Measurements from ENCODE around the gene MLLT6.

GRCh38 chr17:38667787-38668122, 37.3 kb upstream of the MLLT6 start:
- TF ChIP-seq PTBP1 (IDR thresholded peaks at IDR 0.05; ENCODE audit: low read depth, low read length, poor library complexity, severe bottlenecking): no peak
- no peak for TF ChIP-seq POLR2A (IDR thresholded peaks at IDR 0.05; ENCODE audit: insufficient read depth in 1 of 2, low read depth in 2 of 2, low read length in 2 of 2)
- no peak for TF ChIP-seq ZNF143 (CRISPR knock-in tag; IDR thresholded peaks at IDR 0.05)
- TF ChIP-seq, protein P1, sequence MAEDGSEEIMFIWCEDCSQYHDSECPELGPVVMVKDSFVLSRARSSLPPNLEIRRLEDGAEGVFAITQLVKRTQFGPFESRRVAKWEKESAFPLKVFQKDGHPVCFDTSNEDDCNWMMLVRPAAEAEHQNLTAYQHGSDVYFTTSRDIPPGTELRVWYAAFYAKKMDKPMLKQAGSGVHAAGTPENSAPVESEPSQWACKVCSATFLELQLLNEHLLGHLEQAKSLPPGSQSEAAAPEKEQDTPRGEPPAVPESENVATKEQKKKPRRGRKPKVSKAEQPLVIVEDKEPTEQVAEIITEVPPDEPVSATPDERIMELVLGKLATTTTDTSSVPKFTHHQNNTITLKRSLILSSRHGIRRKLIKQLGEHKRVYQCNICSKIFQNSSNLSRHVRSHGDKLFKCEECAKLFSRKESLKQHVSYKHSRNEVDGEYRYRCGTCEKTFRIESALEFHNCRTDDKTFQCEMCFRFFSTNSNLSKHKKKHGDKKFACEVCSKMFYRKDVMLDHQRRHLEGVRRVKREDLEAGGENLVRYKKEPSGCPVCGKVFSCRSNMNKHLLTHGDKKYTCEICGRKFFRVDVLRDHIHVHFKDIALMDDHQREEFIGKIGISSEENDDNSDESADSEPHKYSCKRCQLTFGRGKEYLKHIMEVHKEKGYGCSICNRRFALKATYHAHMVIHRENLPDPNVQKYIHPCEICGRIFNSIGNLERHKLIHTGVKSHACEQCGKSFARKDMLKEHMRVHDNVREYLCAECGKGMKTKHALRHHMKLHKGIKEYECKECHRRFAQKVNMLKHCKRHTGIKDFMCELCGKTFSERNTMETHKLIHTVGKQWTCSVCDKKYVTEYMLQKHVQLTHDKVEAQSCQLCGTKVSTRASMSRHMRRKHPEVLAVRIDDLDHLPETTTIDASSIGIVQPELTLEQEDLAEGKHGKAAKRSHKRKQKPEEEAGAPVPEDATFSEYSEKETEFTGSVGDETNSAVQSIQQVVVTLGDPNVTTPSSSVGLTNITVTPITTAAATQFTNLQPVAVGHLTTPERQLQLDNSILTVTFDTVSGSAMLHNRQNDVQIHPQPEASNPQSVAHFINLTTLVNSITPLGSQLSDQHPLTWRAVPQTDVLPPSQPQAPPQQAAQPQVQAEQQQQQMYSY (CRISPR knock-in tag; IDR thresholded peaks at IDR 0.05): no peak
- TF ChIP-seq ZUFSP (CRISPR knock-in tag; IDR thresholded peaks at IDR 0.05; ENCODE audit: borderline replicate concordance): no peak
- TF ChIP-seq HNF4A (CRISPR knock-in tag; IDR thresholded peaks at IDR 0.05): no peak
- no peak for TF ChIP-seq SIN3A (IDR thresholded peaks at IDR 0.05; ENCODE audit: borderline replicate concordance, low read depth, low read length)
- TF ChIP-seq GATAD1 (CRISPR knock-in tag; IDR thresholded peaks at IDR 0.05): no peak
- TF ChIP-seq, protein P2, sequence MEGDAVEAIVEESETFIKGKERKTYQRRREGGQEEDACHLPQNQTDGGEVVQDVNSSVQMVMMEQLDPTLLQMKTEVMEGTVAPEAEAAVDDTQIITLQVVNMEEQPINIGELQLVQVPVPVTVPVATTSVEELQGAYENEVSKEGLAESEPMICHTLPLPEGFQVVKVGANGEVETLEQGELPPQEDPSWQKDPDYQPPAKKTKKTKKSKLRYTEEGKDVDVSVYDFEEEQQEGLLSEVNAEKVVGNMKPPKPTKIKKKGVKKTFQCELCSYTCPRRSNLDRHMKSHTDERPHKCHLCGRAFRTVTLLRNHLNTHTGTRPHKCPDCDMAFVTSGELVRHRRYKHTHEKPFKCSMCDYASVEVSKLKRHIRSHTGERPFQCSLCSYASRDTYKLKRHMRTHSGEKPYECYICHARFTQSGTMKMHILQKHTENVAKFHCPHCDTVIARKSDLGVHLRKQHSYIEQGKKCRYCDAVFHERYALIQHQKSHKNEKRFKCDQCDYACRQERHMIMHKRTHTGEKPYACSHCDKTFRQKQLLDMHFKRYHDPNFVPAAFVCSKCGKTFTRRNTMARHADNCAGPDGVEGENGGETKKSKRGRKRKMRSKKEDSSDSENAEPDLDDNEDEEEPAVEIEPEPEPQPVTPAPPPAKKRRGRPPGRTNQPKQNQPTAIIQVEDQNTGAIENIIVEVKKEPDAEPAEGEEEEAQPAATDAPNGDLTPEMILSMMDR (CRISPR knock-in tag; IDR thresholded peaks at IDR 0.05): no peak
- no peak for TF ChIP-seq BHLHE40 (IDR thresholded peaks at IDR 0.05; ENCODE audit: low read length)
- TF ChIP-seq, protein P3, sequence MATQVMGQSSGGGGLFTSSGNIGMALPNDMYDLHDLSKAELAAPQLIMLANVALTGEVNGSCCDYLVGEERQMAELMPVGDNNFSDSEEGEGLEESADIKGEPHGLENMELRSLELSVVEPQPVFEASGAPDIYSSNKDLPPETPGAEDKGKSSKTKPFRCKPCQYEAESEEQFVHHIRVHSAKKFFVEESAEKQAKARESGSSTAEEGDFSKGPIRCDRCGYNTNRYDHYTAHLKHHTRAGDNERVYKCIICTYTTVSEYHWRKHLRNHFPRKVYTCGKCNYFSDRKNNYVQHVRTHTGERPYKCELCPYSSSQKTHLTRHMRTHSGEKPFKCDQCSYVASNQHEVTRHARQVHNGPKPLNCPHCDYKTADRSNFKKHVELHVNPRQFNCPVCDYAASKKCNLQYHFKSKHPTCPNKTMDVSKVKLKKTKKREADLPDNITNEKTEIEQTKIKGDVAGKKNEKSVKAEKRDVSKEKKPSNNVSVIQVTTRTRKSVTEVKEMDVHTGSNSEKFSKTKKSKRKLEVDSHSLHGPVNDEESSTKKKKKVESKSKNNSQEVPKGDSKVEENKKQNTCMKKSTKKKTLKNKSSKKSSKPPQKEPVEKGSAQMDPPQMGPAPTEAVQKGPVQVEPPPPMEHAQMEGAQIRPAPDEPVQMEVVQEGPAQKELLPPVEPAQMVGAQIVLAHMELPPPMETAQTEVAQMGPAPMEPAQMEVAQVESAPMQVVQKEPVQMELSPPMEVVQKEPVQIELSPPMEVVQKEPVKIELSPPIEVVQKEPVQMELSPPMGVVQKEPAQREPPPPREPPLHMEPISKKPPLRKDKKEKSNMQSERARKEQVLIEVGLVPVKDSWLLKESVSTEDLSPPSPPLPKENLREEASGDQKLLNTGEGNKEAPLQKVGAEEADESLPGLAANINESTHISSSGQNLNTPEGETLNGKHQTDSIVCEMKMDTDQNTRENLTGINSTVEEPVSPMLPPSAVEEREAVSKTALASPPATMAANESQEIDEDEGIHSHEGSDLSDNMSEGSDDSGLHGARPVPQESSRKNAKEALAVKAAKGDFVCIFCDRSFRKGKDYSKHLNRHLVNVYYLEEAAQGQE (IDR thresholded peaks at IDR 0.05; ENCODE audit: borderline replicate concordance in 1 of 2, low read depth in 1 of 2, low read length in 2 of 2): no peak
- no peak for TF ChIP-seq ZNF629 (CRISPR knock-in tag; conservative IDR thresholded peaks at IDR 0.05)
- no peak for TF ChIP-seq ZNF557 (CRISPR knock-in tag; IDR thresholded peaks at IDR 0.05)

Measured in HepG2 (cell line).